Activated naive CD4-positive, alpha-beta T cell treated with anti-CD3 and anti-CD28 coated beads, Interleukin-2, amount 10 ng/mL, durations not matched to agents 7 days and 5 days (primary cell): ENCODE data around the gene PCDHB14.
"Not testable (repeated sequence)": the region's sequence is repeated elsewhere in the genome, so short reads cannot be mapped to it uniquely, and the experiment has no call there.

Source experiments
- CTCF ChIA-PET: fragments of 350-600 bp; sonication (Branson Sonifier 250); formaldehyde crosslinking; loops from one replicate; lab custom pipeline; 2021; ENCODE audit warnings: antibody characterized with exemption; lab: Charles Lee
- DNase-seq: peaks from one replicate; pipeline ENCODE4 v3.0.0-alpha.2; 2020
- H3K27ac Mint-ChIP-seq: one replicate; pipeline ENCODE4 v1.8.0; 2021; ENCODE audit warnings: mild to moderate bottlenecking, moderate library complexity, mixed read lengths
- H3K27me3 Mint-ChIP-seq: one replicate; pipeline ENCODE4 v1.8.0; 2021; ENCODE audit warnings: mild to moderate bottlenecking, mixed read lengths
- H3K36me3 Mint-ChIP-seq: one replicate; pipeline ENCODE4 v1.8.0; 2021; ENCODE audit warnings: mixed read lengths
- H3K4me1 Mint-ChIP-seq: one replicate; pipeline ENCODE4 v1.8.0; 2021; ENCODE audit warnings: mixed read lengths
- H3K4me3 Mint-ChIP-seq: one replicate; pipeline ENCODE4 v1.8.0; 2021; ENCODE audit warnings: mild to moderate bottlenecking, moderate library complexity, mixed read lengths
- H3K9me3 Mint-ChIP-seq: one replicate; pipeline ENCODE4 v1.8.0; 2021; ENCODE audit warnings: mixed read lengths

Gene PCDHB14

GRCh38 chr5:141225421-141225820, 2.3 kb downstream of the PCDHB14 start:
- H3K9me3 Mint-ChIP-seq, H3K4me1 Mint-ChIP-seq, H3K4me3 Mint-ChIP-seq, H3K36me3 Mint-ChIP-seq, DNase-seq, CTCF ChIA-PET, H3K27ac Mint-ChIP-seq: not testable (repeated sequence)
- peaks cover 13% of the 10 kb centered on the region for H3K27me3 Mint-ChIP-seq

- Mint-ChIP-seq H3K9me3 (peaks cover 23% of the 10 kb centered on the region), H3K4me1 (no peaks in the 10 kb centered on the region), H3K27me3 (peaks cover 24% of the 10 kb centered on the region), H3K4me3 (no peak overlapping the region), H3K36me3 (peaks cover 4% of the 10 kb centered on the region), H3K27ac (no peak overlapping the region)
- CTCF ChIA-PET: no interaction called here
- no peak for DNase-seq
Observed at GRCh38 chr5:141234109-141234667, 11.0 kb downstream of the PCDHB14 start.

GRCh38 chr5:141235922-141236321, 12.8 kb downstream of the PCDHB14 start:
- peaks cover 27% of the 10 kb centered on the region for H3K27me3 Mint-ChIP-seq
- H3K36me3 Mint-ChIP-seq, DNase-seq, H3K4me3 Mint-ChIP-seq, H3K4me1 Mint-ChIP-seq, CTCF ChIA-PET: not testable (repeated sequence)
- H3K27ac Mint-ChIP-seq: peak overlapping the region; percentile 70
- H3K9me3 Mint-ChIP-seq: peaks cover 30% of the 10 kb centered on the region

GRCh38 chr5:141236516-141237313, 13.6 kb downstream of the PCDHB14 start:
- H3K36me3 Mint-ChIP-seq: peaks cover 3% of the 10 kb centered on the region
- DNase-seq: no peak
- no peaks in the 10 kb centered on the region for H3K4me1 Mint-ChIP-seq
- H3K9me3 Mint-ChIP-seq: peaks cover 31% of the 10 kb centered on the region
- CTCF ChIA-PET: no interaction called here
- peak overlapping the region; percentile 83 for H3K27ac Mint-ChIP-seq
- H3K4me3 Mint-ChIP-seq: no peak overlapping the region
- peaks cover 33% of the 10 kb centered on the region for H3K27me3 Mint-ChIP-seq

- no peak overlapping the region for H3K27ac Mint-ChIP-seq
- DNase-seq: no peak
- peaks cover 5% of the 10 kb centered on the region for H3K36me3 Mint-ChIP-seq
- H3K27me3 Mint-ChIP-seq: peaks cover 19% of the 10 kb centered on the region
- peaks cover 31% of the 10 kb centered on the region for H3K9me3 Mint-ChIP-seq
- H3K4me3 Mint-ChIP-seq: no peak overlapping the region
- H3K4me1 Mint-ChIP-seq: no peaks in the 10 kb centered on the region
- CTCF ChIA-PET: no interaction called here
Observed at GRCh38 chr5:141241496-141241895, 18.4 kb downstream of the PCDHB14 start.

- peaks cover 46% of the 10 kb centered on the region for H3K9me3 Mint-ChIP-seq
- H3K4me3 Mint-ChIP-seq: no peak within 1 kb of the TSS
- no peaks in the 10 kb centered on the region for H3K4me1 Mint-ChIP-seq
- peaks cover 16% of the 10 kb centered on the region for H3K27me3 Mint-ChIP-seq
- no peak within 1 kb of the TSS for H3K27ac Mint-ChIP-seq
- CTCF ChIA-PET: interaction anchor here (0.8 to 1.4 kb wide), 3 partner anchors 9 to 58 kb away, joined by 3 read pairs; partner anchors contain the start of gene PCDHB9
- H3K36me3 Mint-ChIP-seq: peaks cover 4% of the 10 kb centered on the region
- DNase-seq: peak; percentile 48
Observed at GRCh38 chr5:141245250-141245717, 22.1 kb downstream of the PCDHB14 start, which contains the start of gene PCDHB15. TSS of gene PCDHB15 (plus strand) at chr5:141245395. CDS start at chr5:141245579, 184 bp downstream.

- DNase-seq, H3K27ac Mint-ChIP-seq, H3K36me3 Mint-ChIP-seq, H3K4me1 Mint-ChIP-seq, H3K4me3 Mint-ChIP-seq, CTCF ChIA-PET, H3K27me3 Mint-ChIP-seq: not testable (repeated sequence)
- H3K9me3 Mint-ChIP-seq: peaks cover 41% of the 10 kb centered on the region
Observed at GRCh38 chr5:141246971-141247370, 23.8 kb downstream of the PCDHB14 start.

GRCh38 chr5:141247434-141247833, 24.3 kb downstream of the PCDHB14 start:
- DNase-seq, H3K4me1 Mint-ChIP-seq, H3K4me3 Mint-ChIP-seq, H3K27ac Mint-ChIP-seq, H3K27me3 Mint-ChIP-seq, CTCF ChIA-PET, H3K36me3 Mint-ChIP-seq: not testable (repeated sequence)
- H3K9me3 Mint-ChIP-seq: peaks cover 40% of the 10 kb centered on the region

- peaks cover 3% of the 10 kb centered on the region for H3K36me3 Mint-ChIP-seq
- H3K4me1 Mint-ChIP-seq: no peaks in the 10 kb centered on the region
- H3K4me3 Mint-ChIP-seq: no peak overlapping the region
- H3K27me3 Mint-ChIP-seq: peaks cover under 1% of the 10 kb centered on the region
- H3K27ac Mint-ChIP-seq: no peak overlapping the region
- H3K9me3 Mint-ChIP-seq: peaks cover 53% of the 10 kb centered on the region
- CTCF ChIA-PET: no interaction called here
- no peak for DNase-seq
Observed at GRCh38 chr5:141250576-141250975, 27.4 kb downstream of the PCDHB14 start.

- CTCF ChIA-PET: no interaction called here
- H3K4me3 Mint-ChIP-seq: no peak overlapping the region
- peaks cover 74% of the 10 kb centered on the region for H3K9me3 Mint-ChIP-seq
- H3K27ac Mint-ChIP-seq: no peak overlapping the region
- no peaks in the 10 kb centered on the region for H3K27me3 Mint-ChIP-seq
- no peaks in the 10 kb centered on the region for H3K4me1 Mint-ChIP-seq
- no peak for DNase-seq
- H3K36me3 Mint-ChIP-seq: peaks cover 10% of the 10 kb centered on the region
Observed at GRCh38 chr5:141258464-141258863, 35.3 kb downstream of the PCDHB14 start.

GRCh38 chr5:141258948-141259347, 35.8 kb downstream of the PCDHB14 start:
- peaks cover 71% of the 10 kb centered on the region for H3K9me3 Mint-ChIP-seq

GRCh38 chr5:141260458-141261237, 37.5 kb downstream of the PCDHB14 start:
- Mint-ChIP-seq H3K36me3 (peaks cover 8% of the 10 kb centered on the region), H3K4me1 (no peaks in the 10 kb centered on the region), H3K27me3 (no peaks in the 10 kb centered on the region), H3K4me3 (no peak overlapping the region), H3K27ac (no peak overlapping the region), H3K9me3 (peaks cover 68% of the 10 kb centered on the region)
- DNase-seq: no peak
- CTCF ChIA-PET: no interaction called here

More at GRCh38 chr5:141258948-141259347, 35.8 kb downstream of the PCDHB14 start:
- H3K4me3 Mint-ChIP-seq: no peak overlapping the region
- DNase-seq: no peak
- no peak overlapping the region for H3K27ac Mint-ChIP-seq
- H3K36me3 Mint-ChIP-seq: peaks cover 10% of the 10 kb centered on the region
- CTCF ChIA-PET: no interaction called here
- no peaks in the 10 kb centered on the region for H3K27me3 Mint-ChIP-seq
- no peaks in the 10 kb centered on the region for H3K4me1 Mint-ChIP-seq

GRCh38 chr5:141261238-141261546, 38.0 kb downstream of the PCDHB14 start:
- Mint-ChIP-seq H3K4me1 (no peaks in the 10 kb centered on the region), H3K27me3 (no peaks in the 10 kb centered on the region), H3K9me3 (peaks cover 69% of the 10 kb centered on the region), H3K27ac (no peak overlapping the region), H3K4me3 (no peak overlapping the region), H3K36me3 (peaks cover 8% of the 10 kb centered on the region)
- DNase-seq: no peak
- CTCF ChIA-PET: no interaction called here

- Mint-ChIP-seq H3K9me3 (peaks cover 58% of the 10 kb centered on the region), H3K27ac (no peak overlapping the region), H3K4me3 (no peak overlapping the region), H3K27me3 (no peaks in the 10 kb centered on the region), H3K36me3 (peaks cover 1% of the 10 kb centered on the region), H3K4me1 (no peaks in the 10 kb centered on the region)
- DNase-seq: no peak
- CTCF ChIA-PET: no interaction called here
Observed at GRCh38 chr5:141269195-141269594, 46.1 kb downstream of the PCDHB14 start.
